GM12878 (cell line): Measurements from ENCODE around the gene ANKAR. TPM values are rescaled to one million over a fixed set of nuclear protein-coding genes. Genes with fewer than 3 reads are reported as not detected.

ENCODE experiments used
- ATAC-seq: fragments of 200-7000 bp; cut with Tn5 transposase; 3 replicates; pipeline ENCODE4 v1.9.1; 2020; ENCODE audit warnings: mild to moderate bottlenecking, moderate library complexity
- BruUV-seq: library from RNA; stranded (reverse); fragments of 400-500 nt; replicated peaks from 2 replicates; lab custom pipeline; 2021; lab: Mats Ljungman, UMichigan
- CTCF ChIA-PET: fragments of 300-600 bp; sonication (Branson Sonifier 250); formaldehyde crosslinking; extraction: SDS; loops from one replicate; lab custom pipeline; 2021; ENCODE audit warnings: inconsistent platforms; lab: Yijun Ruan, JAX
- POLR2A ChIA-PET: fragments of 350-600 bp; formaldehyde crosslinking; extraction: SDS; loops from one replicate; lab custom pipeline; 2021; ENCODE audit warnings: inconsistent platforms; lab: Charles Lee
- RAD21 ChIA-PET: fragments of 300-600 bp; sonication (Branson Sonifier 250); formaldehyde crosslinking; loops from one replicate; lab custom pipeline; 2023; ENCODE audit warnings: antibody characterized with exemption; ENCODE audit not compliant: unreplicated experiment; lab: Charles Lee
- SMC1A ChIA-PET: fragments of 300-600 bp; sonication (Branson Sonifier 250); formaldehyde crosslinking; loops from one replicate; lab custom pipeline; 2023; ENCODE audit not compliant: unreplicated experiment, uncharacterized antibody; lab: Charles Lee
- DNase-seq: peaks from one replicate; pipeline ENCODE4 v3.0.0-alpha.2; 2011; ENCODE audit warnings: low read depth, low spot score
- FAIRE-seq: peaks from 3 replicates; lab custom pipeline; 2011; peaks lifted over from hg19 to GRCh38; lab: Jason Lieb, UNC
- H2AFZ ChIP-seq: 2 replicates; pipeline ENCODE4 v1.6.0; 2011; ENCODE audit warnings: low read depth, low read length, control low read depth; ENCODE audit not compliant: control insufficient read depth
- H3K27ac ChIP-seq: 2 replicates; pipeline ENCODE4 v1.5.1; 2011; ENCODE audit warnings: control low read depth; ENCODE audit not compliant: control insufficient read depth, insufficient read depth
- H3K27me3 ChIP-seq, 2 experiments: replicated peaks in 1 of 2; 2 replicates each; pipeline versions ENCODE4 v1.6.0 to v1.6.1; 2011; ENCODE audit warnings: low read length in 1 of 2; ENCODE audit not compliant: control insufficient read depth in 2 of 2, insufficient read depth in 2 of 2
- H3K36me3 ChIP-seq, 2 experiments: 2 replicates each; pipeline ENCODE4 v1.5.1; 2011; ENCODE audit warnings: low read length in 1 of 2; ENCODE audit not compliant: control insufficient read depth in 2 of 2, insufficient read depth in 2 of 2
- H3K4me1 ChIP-seq: 2 replicates; pipeline ENCODE4 v1.6.1; 2011; ENCODE audit warnings: mild to moderate bottlenecking, low read length, moderate library complexity, mixed read lengths; ENCODE audit not compliant: control insufficient read depth, insufficient read depth
- H3K4me2 ChIP-seq: 2 replicates; pipeline ENCODE4 v1.6.0; 2011; ENCODE audit warnings: control low read depth; ENCODE audit not compliant: control insufficient read depth, insufficient read depth
- H3K4me3 ChIP-seq: fragments of 200-600 bp; sonication (generic); 2 replicates; pipeline ENCODE4 v1.5.1; 2016
- H3K79me2 ChIP-seq: 2 replicates; pipeline ENCODE4 v1.6.0; 2011; ENCODE audit warnings: low read length; ENCODE audit not compliant: control insufficient read depth, insufficient read depth
- H3K9ac ChIP-seq: 2 replicates; pipeline ENCODE4 v1.8.0; 2011; ENCODE audit warnings: low read length, control low read depth, mixed read lengths; ENCODE audit not compliant: control insufficient read depth, insufficient read depth
- H3K9me3 ChIP-seq: replicated peaks from 3 replicates; pipeline ENCODE4 v1.5.1; 2011; ENCODE audit warnings: mild to moderate bottlenecking, low read length; ENCODE audit not compliant: control insufficient read depth, insufficient read depth
- H4K20me1 ChIP-seq: 2 replicates; pipeline ENCODE4 v1.6.0; 2011; ENCODE audit not compliant: control insufficient read depth, insufficient read depth
- ASH2L ChIP-seq: fragments of 300-600, 200-600 bp; sonication (generic); IDR thresholded peaks from 2 replicates; pipeline ENCODE4 v1.6.1; 2017; ENCODE audit warnings: low read depth, mild to moderate bottlenecking, borderline replicate concordance
- ATF7 ChIP-seq: fragments of 450-650 bp; IDR thresholded peaks from 2 replicates; pipeline ENCODE4 v1.6.1; 2016; ENCODE audit warnings: low read depth, mild to moderate bottlenecking
- MTA2 ChIP-seq: fragments of 450-650 bp; IDR thresholded peaks from 2 replicates; pipeline ENCODE4 v1.6.1; 2016; ENCODE audit warnings: low read depth, mild to moderate bottlenecking, moderate library complexity
- NFYB ChIP-seq: IDR thresholded peaks from 2 replicates; pipeline ENCODE4 v1.6.1; 2011; ENCODE audit warnings: low read depth, mild to moderate bottlenecking, low read length, improper control_type of control experiment, moderate library complexity; ENCODE audit not compliant: insufficient read depth
- NR2F1 ChIP-seq: fragments of 450-650 bp; conservative IDR thresholded peaks from 2 replicates; pipeline ENCODE4 v1.6.1; 2017; ENCODE audit warnings: mild to moderate bottlenecking
- SMARCA5 ChIP-seq: fragments of 450-650 bp; IDR thresholded peaks from 2 replicates; pipeline ENCODE4 v1.6.1; 2017; ENCODE audit warnings: mild to moderate bottlenecking
- SPI1 ChIP-seq: IDR thresholded peaks from 2 replicates; pipeline ENCODE4 v1.6.1; 2011; ENCODE audit warnings: low read depth, mild to moderate bottlenecking, low read length, moderate library complexity, borderline replicate concordance; ENCODE audit not compliant: insufficient read depth
- SREBF1 ChIP-seq: IDR thresholded peaks from 2 replicates; pipeline ENCODE4 v1.6.1; 2012; ENCODE audit warnings: mild to moderate bottlenecking, low read length
- SREBF2 ChIP-seq: IDR thresholded peaks from 2 replicates; pipeline ENCODE4 v1.6.1; 2012; ENCODE audit warnings: mild to moderate bottlenecking, low read length
- SRF ChIP-seq, 2 experiments: IDR thresholded peaks; 2 replicates each; pipeline ENCODE4 v1.6.1; 2011; ENCODE audit warnings: low read depth in 2 of 2, low read length in 2 of 2, mild to moderate bottlenecking in 1 of 2, moderate library complexity in 1 of 2
- WRNIP1 ChIP-seq: IDR thresholded peaks from 2 replicates; pipeline ENCODE4 v1.6.1; 2011; ENCODE audit warnings: low read depth, low read length, improper control_type of control experiment, borderline replicate concordance
- WGBS: methylation state at CpG from one replicate; pipeline ENCODE4 v1.1.6; 2016; ENCODE audit warnings: low lambda C conversion rate; ENCODE audit not compliant: insufficient replicate concordance, insufficient coverage; ENCODE audit errors: missing lambda C conversion rate; 5-methylcytosine and 5-hydroxymethylcytosine counted together
- in situ Hi-C: fragments of 300-500 bp; cut with MboI; formaldehyde crosslinking; loops from 9 replicates; pipeline ENCODE4 v1.14.3; 2018; ENCODE audit warnings: mixed read lengths
- intact Hi-C: fragments of 100-400 bp; cut with micrococcal nuclease; formaldehyde crosslinking; loops from one replicate; pipeline ENCODE4 v1.14.2; 2022; ENCODE audit not compliant: unreplicated experiment
- polyA plus RNA-seq, 11 experiments: library from polyadenylated mRNA; depleted of rRNA in 4 of 11; unstranded in 6 of 11; stranded (reverse) in 5 of 11; fragments of >200 nt; fragmentation: Nextera tagmentation in 4 of 11; fragmentation: Illumina TruSeq in 1 of 11; extraction: Ambion mirVana in 4 of 11; extraction: Trizol in 1 of 11; gene quantifications; 1 replicate in 1 of 11; 2 replicates in 10 of 11; pipeline versions ENCODE4 v1.2.1 to v1.2.3, GENCODE V29; 2011 to 2016; ENCODE audit warnings: inconsistent platforms in 2 of 11, missing spikeins in 2 of 11, low read depth in 1 of 11
- total RNA-seq, 4 experiments: library from RNA; depleted of rRNA in 3 of 4; stranded (reverse); fragments of >200 nt in 3 of 4; fragmentation: Illumina TruSeq in 1 of 4; extraction: Trizol in 1 of 4; gene quantifications; 2 replicates each; pipeline versions ENCODE4 v1.2.1 to v1.2.3, GENCODE V29; 2013 to 2021
- TF ChIP-seq, protein P1 (sequence below): fragments of 450-650 bp; IDR thresholded peaks from 2 replicates; pipeline ENCODE4 v1.6.1; 2016; ENCODE audit warnings: mild to moderate bottlenecking
- TF ChIP-seq, protein P2 (sequence below): fragments of 450-650 bp; IDR thresholded peaks from 2 replicates; pipeline ENCODE4 v1.6.1; 2017; ENCODE audit warnings: antibody characterized with exemption, mild to moderate bottlenecking, moderate library complexity

ANKAR gene
- total and polyA plus RNA-seq, 10 of the 15 experiments (the other 5 are each of a cell fraction or from before 2014, with no cell fraction given), result 1.3 to 4.2 (median 2.7) TPM

DNA sequence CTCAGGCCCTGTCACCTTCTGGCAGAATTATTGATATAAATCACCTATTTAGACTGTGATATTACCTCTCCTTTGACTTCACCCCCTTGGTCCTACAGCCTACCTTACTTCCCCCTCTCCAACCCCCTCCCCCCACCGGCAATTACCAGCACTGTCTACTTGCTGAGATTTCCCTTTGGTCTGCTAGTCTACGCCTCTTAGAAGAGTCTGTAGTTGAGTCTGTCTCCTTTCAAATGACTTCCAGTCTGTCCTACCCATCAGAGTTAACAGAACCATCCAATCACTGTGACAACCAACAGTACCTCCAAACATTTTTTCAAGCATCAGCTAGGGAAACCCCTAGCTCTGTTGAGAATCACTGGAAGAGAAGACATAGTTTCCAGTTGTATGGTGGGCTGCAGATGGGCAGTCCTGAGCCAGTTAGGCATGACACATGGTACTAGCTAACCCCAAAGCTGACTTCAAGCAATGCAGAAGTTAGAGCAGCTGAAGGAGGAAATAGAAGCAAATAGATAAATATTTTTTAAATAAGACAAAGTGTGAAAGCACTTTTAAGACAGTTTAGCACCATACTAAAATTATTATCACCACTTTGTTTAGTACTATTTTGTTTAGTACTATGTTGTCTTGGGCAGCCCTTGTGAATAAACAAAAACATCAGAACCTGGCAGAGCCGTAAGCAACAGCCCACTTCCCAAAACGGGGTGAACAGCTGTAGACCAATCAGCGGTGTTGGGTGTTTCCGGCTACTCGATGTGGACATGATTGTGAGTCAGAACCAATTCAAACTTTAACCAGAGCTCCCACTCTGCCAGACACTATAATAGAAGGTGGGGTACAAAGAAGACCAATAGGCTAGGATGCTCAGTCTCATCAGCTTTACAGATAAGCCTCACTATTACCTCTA, 15.9 kb upstream of the ANKAR start:
- TF ChIP-seq MTA2 (no peak), SMARCA5 (no peak), WRNIP1 (no peak), SRF (IDR thresholded peaks at IDR 0.05; ENCODE audit: low read depth in 2 of 2, low read length in 2 of 2) (0 out of 4 replicates have a peak, but pooled peaks of 1 of the 2 experiments have one; percentile 34), SPI1 (peak; percentile 31; the same call in 1 of the 2 replicates), ATF7 (no peak), ASH2L (no peak), SREBF2 (no peak), NFYB (peak; percentile 58; the same call in 1 of the 2 replicates), NR2F1 (no peak), SREBF1 (no peak)
- TF ChIP-seq, protein P1, sequence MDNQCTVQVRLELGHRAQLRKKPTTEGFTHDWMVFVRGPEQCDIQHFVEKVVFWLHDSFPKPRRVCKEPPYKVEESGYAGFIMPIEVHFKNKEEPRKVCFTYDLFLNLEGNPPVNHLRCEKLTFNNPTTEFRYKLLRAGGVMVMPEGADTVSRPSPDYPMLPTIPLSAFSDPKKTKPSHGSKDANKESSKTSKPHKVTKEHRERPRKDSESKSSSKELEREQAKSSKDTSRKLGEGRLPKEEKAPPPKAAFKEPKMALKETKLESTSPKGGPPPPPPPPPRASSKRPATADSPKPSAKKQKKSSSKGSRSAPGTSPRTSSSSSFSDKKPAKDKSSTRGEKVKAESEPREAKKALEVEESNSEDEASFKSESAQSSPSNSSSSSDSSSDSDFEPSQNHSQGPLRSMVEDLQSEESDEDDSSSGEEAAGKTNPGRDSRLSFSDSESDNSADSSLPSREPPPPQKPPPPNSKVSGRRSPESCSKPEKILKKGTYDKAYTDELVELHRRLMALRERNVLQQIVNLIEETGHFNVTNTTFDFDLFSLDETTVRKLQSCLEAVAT, result no peak
- TF ChIP-seq, protein P2, sequence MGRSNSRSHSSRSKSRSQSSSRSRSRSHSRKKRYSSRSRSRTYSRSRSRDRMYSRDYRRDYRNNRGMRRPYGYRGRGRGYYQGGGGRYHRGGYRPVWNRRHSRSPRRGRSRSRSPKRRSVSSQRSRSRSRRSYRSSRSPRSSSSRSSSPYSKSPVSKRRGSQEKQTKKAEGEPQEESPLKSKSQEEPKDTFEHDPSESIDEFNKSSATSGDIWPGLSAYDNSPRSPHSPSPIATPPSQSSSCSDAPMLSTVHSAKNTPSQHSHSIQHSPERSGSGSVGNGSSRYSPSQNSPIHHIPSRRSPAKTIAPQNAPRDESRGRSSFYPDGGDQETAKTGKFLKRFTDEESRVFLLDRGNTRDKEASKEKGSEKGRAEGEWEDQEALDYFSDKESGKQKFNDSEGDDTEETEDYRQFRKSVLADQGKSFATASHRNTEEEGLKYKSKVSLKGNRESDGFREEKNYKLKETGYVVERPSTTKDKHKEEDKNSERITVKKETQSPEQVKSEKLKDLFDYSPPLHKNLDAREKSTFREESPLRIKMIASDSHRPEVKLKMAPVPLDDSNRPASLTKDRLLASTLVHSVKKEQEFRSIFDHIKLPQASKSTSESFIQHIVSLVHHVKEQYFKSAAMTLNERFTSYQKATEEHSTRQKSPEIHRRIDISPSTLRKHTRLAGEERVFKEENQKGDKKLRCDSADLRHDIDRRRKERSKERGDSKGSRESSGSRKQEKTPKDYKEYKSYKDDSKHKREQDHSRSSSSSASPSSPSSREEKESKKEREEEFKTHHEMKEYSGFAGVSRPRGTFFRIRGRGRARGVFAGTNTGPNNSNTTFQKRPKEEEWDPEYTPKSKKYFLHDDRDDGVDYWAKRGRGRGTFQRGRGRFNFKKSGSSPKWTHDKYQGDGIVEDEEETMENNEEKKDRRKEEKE, result no peak
- H3K27me3 ChIP-seq, result no peaks in the 10 kb centered on the region
- BruUV-seq, result no TSS peak
- peaks cover 13% of the 10 kb centered on the region; the same call in 1 of the 2 replicates for H3K4me1 ChIP-seq
- ATAC-seq, result no peak
- intact Hi-C loops, result no loop called here
- no peak for DNase-seq
- H4K20me1 ChIP-seq, result no peaks in the 10 kb centered on the region
- no peak for FAIRE-seq
- H3K27ac ChIP-seq, result 0 out of 2 replicates have a peak overlapping the region, but pooled peaks have one; percentile 5
- peaks cover 21% of the 10 kb centered on the region for H3K79me2 ChIP-seq
- SMC1A ChIA-PET, result interaction anchor here (0.9 to 6.9 kb wide), 15 partner anchors 8 to 424 kb away, joined by 3 to 71 read pairs (median 5); partner anchors contain the start of gene ANKAR
- 14% methylated on average over 7 of the region's 7 CpGs for WGBS
- CTCF ChIA-PET, result interaction anchor here (1.3 to 9.9 kb wide), 15 partner anchors 8 to 414 kb away, joined by 3 to 163 read pairs (median 7); partner anchors contain the start of genes ANKAR and OSGEPL1
- H3K36me3 ChIP-seq, result no peaks in the 10 kb centered on the region
- peak overlapping the region; percentile 29 for H2AFZ ChIP-seq
- in situ Hi-C loops, result no loop called here
- no peaks in the 10 kb centered on the region for H3K9me3 ChIP-seq
- H3K4me2 ChIP-seq, result peak overlapping the region; percentile 40
- H3K9ac ChIP-seq, result no peak overlapping the region
- RAD21 ChIA-PET, result interaction anchor here (0.9 to 2.1 kb wide), 4 partner anchors 40 to 413 kb away, joined by 4 to 6 read pairs (median 6); no protein-coding TSS in a partner anchor
- POLR2A ChIA-PET, result interaction anchor here (0.5 to 0.9 kb wide), 3 partner anchors 104 to 826 kb away, joined by 3 to 4 read pairs (median 4); partner anchors contain the start of gene OSGEPL1
- 0 out of 2 replicates have a peak overlapping the region, but pooled peaks have one; percentile 4 for H3K4me3 ChIP-seq
